Measurements from ENCODE around the gene MRPS2.

The MRPS2 gene

DNA sequence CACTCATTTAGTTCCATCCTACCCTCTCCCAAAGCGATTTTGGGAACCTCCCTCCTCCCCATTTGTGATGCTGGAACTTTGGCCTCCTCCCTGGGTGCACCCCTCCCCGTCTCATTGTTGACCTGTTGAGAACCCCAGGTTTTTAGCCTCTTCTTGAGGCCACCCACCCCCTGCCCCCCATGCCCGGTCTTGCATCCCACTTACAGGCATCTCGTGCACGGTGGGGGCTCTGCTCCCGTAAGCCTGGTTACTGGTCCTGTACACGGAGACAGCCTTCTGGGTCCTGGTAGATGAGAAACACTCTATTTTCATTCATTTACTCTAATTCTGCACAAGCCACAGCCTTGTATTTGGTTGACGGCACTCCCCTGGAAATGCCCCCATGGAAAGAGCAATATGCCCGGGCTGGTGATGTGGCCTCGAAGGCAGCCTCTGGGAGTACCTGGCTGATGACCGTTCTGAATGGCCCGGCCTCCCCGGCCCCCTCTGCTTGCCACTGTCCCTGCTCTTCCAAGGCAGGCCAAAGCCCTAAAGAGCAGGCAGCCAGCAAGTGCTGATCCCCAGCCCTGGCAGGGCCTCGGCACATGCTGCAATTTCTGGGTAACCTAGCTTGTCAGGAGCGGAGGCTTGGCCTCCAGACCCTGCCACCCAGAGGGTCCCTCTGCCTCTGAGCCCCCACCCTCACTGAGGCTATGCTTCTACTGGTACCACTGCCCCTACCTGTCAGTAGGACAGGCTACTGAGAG lies 1.9 kb upstream of the MRPS2 start:
- Histone ChIP-seq H3K9ac (no peak overlapping the region), H3K79me2 (no peaks in the 10 kb centered on the region), H3K4me3 (ENCODE audit: low read depth, low read length) (no peak overlapping the region), H3K4me1 (no peaks in the 10 kb centered on the region), H2AFZ (no peak overlapping the region), H3K27me3 (ENCODE audit: control insufficient read depth, insufficient read depth, low read length) (no peaks in the 10 kb centered on the region), H3K9me3 (ENCODE audit: control insufficient read depth, low read length) (no peaks in the 10 kb centered on the region), H3K4me2 (ENCODE audit: low read length) (peak overlapping the region; percentile 99), H3K27ac (no peak overlapping the region), H3K36me3 (ENCODE audit: control insufficient read depth, insufficient read depth, low read length) (no peaks in the 10 kb centered on the region)
- TF ChIP-seq CTCF (IDR thresholded peaks at IDR 0.05) = no peak

DNA sequence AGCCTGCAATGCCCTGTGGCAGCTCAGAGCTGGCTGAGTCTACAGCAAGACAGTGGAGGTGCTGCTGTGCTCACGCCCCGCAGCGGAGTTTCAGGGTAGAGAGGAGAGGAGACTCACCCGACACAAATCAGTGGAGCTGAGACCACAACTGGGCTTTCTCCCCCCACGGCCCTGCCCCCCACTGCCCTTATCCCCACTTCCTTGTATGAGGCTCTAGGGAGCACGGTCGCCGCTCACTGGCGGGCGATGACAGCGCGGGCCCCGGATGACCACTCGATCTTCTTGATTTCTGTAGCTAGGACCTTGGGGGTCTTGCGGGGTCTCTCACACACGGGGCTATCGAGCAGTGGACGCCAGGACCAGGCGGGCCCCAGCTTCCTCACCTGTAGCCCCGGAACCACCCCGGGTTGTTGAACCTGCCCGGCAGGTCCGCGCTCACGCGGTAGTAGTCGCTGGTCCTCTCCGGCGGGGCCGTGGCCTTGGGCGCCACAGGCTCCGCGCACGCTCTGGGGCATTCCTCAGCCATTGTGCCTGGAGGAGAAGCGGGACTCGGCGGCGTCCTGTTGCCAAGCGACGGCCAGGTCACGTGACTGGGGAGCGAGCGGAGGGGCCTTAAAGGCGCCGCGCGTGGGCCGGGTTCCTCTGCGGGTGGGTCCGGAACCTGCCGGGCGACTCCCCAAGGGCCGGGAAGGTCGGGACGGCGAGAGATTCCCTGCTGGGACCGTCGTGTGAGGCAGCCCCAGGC lies 984 bp upstream of the MRPS2 start:
- H3K27me3 ChIP-seq (ENCODE audit: control insufficient read depth, insufficient read depth, low read length) = no peaks in the 10 kb centered on the region
- no peaks in the 10 kb centered on the region for H3K79me2 ChIP-seq
- peak; percentile 8 for TF ChIP-seq CTCF (IDR thresholded peaks at IDR 0.05)
- H3K9me3 ChIP-seq (ENCODE audit: control insufficient read depth, low read length) = no peaks in the 10 kb centered on the region
- peak overlapping the region; percentile 80 for H3K4me3 ChIP-seq (ENCODE audit: low read depth, low read length)
- peak overlapping the region; percentile 67 for H3K27ac ChIP-seq
- H3K9ac ChIP-seq = no peak overlapping the region
- no peaks in the 10 kb centered on the region for H3K36me3 ChIP-seq (ENCODE audit: control insufficient read depth, insufficient read depth, low read length)
- H3K4me2 ChIP-seq (ENCODE audit: low read length) = peak overlapping the region; percentile 99
- H2AFZ ChIP-seq = peak overlapping the region; percentile 93
- H3K4me1 ChIP-seq = no peaks in the 10 kb centered on the region

DNA sequence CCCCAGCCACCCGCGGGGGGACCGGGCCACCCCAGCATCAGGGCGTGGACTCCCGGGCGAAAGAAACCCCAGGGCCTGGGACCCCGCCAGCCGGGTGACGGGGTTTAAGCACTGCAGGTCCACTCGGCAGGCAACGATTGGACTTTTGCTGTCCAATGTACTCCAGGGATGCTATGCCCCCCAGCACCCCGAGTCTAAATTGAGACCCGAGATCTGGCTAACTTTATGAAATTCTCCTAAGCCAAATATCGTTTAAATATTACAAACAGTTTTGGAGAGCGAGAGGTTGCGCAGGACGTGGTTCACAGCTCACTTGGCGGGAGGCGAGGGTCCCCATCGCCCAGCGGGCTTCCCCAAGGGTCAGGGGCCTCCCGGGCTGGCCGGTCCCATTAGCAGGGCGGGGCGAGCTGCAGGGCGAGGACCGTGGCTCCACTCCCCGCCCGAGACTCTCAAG lies 384 bp upstream of the MRPS2 start:
- Histone ChIP-seq H3K4me3 (ENCODE audit: low read depth, low read length) (peak overlapping the region; percentile 80), H3K27ac (peak overlapping the region; percentile 67), H3K27me3 (ENCODE audit: control insufficient read depth, insufficient read depth, low read length) (no peaks in the 10 kb centered on the region), H3K79me2 (no peaks in the 10 kb centered on the region), H3K9me3 (ENCODE audit: control insufficient read depth, low read length) (no peaks in the 10 kb centered on the region), H3K4me2 (ENCODE audit: low read length) (peak overlapping the region; percentile 99), H3K9ac (no peak overlapping the region), H3K36me3 (ENCODE audit: control insufficient read depth, insufficient read depth, low read length) (no peaks in the 10 kb centered on the region), H3K4me1 (no peaks in the 10 kb centered on the region), H2AFZ (peak overlapping the region; percentile 93)
- TF ChIP-seq CTCF (IDR thresholded peaks at IDR 0.05) = no peak

GRCh38 chr9:135501261-135502167 lies 1.0 kb downstream of the MRPS2 start:
- Histone ChIP-seq H3K4me2 (ENCODE audit: low read length) (peak overlapping the region; percentile 99), H3K79me2 (no peaks in the 10 kb centered on the region), H3K9me3 (ENCODE audit: control insufficient read depth, low read length) (no peaks in the 10 kb centered on the region), H3K4me1 (no peaks in the 10 kb centered on the region), H3K27me3 (ENCODE audit: control insufficient read depth, insufficient read depth, low read length) (no peaks in the 10 kb centered on the region), H3K36me3 (ENCODE audit: control insufficient read depth, insufficient read depth, low read length) (no peaks in the 10 kb centered on the region), H3K9ac (peak overlapping the region; percentile 35), H2AFZ (peak overlapping the region; percentile 93), H3K4me3 (ENCODE audit: low read depth, low read length) (peak overlapping the region; percentile 80), H3K27ac (no peak overlapping the region)
- no peak for TF ChIP-seq CTCF (IDR thresholded peaks at IDR 0.05)
